ENCODE measurements around the gene RPTOR. TPM values are rescaled to one million over a fixed set of nuclear protein-coding genes. Genes with fewer than 3 reads are reported as not detected.

Gene RPTOR
- total and polyA plus RNA-seq, 12 donors, result 7.9 to 30.3 (median 25.6) TPM

GRCh38 chr17:80647746-80648145 lies 103.1 kb downstream of the RPTOR start:
- peaks cover 3 to 31% (median 22%) of the 10 kb centered on the region in 9 donors for H3K4me1 ChIP-seq
- WGBS, 2 donors, result 79% methylated on average over 6 of the region's 6 CpGs
- ATAC-seq (no peak), DNase-seq (no peak)
- H3K36me3 ChIP-seq, result peaks cover 0 to 11% (median 0%) of the 10 kb centered on the region in 9 donors
- H3K4me3 ChIP-seq, result no peak overlapping the region
- H3K9me3 ChIP-seq, result no peaks in the 10 kb centered on the region
- H3K27ac ChIP-seq, result no peak overlapping the region
- intact Hi-C loops (cut with DNase I), result no loop called here
- H3K27me3 ChIP-seq, result no peaks in the 10 kb centered on the region
- TF ChIP-seq, protein P1, sequence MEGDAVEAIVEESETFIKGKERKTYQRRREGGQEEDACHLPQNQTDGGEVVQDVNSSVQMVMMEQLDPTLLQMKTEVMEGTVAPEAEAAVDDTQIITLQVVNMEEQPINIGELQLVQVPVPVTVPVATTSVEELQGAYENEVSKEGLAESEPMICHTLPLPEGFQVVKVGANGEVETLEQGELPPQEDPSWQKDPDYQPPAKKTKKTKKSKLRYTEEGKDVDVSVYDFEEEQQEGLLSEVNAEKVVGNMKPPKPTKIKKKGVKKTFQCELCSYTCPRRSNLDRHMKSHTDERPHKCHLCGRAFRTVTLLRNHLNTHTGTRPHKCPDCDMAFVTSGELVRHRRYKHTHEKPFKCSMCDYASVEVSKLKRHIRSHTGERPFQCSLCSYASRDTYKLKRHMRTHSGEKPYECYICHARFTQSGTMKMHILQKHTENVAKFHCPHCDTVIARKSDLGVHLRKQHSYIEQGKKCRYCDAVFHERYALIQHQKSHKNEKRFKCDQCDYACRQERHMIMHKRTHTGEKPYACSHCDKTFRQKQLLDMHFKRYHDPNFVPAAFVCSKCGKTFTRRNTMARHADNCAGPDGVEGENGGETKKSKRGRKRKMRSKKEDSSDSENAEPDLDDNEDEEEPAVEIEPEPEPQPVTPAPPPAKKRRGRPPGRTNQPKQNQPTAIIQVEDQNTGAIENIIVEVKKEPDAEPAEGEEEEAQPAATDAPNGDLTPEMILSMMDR (IDR thresholded peaks at IDR 0.05), result no peak

DNA sequence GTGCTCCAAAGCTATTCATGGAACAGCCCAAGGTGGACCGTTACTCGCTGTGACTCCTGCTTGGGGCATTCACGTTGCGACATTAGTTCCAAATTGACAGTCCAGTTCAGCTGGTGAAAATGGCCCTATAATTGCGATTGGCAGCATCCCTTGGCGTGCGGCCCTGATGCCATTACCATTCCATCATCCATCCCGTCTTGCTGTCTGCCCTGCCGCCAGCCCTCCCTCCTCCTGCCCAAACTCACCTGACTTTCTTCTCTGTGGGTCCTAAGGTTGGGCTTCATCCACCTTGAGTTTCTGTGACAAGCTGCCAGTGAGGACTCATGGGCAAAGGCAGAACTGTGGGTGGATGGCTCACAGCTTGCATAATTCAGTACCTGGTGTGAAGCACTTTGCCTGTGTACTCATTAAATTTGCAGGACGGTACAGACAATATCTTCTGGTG lies 104.6 kb downstream of the RPTOR start:
- Histone ChIP-seq H3K27me3 (no peaks in the 10 kb centered on the region), H3K36me3 (no peaks in the 10 kb centered on the region), H3K4me3 (no peak overlapping the region), H3K27ac (peak overlapping the region in 7 of 10 donors; percentile 23 to 83 (median 66)), H3K4me1 (peaks cover 3 to 31% (median 22%) of the 10 kb centered on the region in 9 donors), H3K9me3 (no peaks in the 10 kb centered on the region)
- TF ChIP-seq, protein P1 (IDR thresholded peaks at IDR 0.05), result no peak
- DNase-seq (no peak), ATAC-seq (no peak)
- WGBS, 2 donors, result 89 to 91% methylated on average over 10 of the region's 10 CpGs
- intact Hi-C loops (cut with DNase I), result no loop called here

GRCh38 chr17:80649672-80650330 lies 105.2 kb downstream of the RPTOR start:
- Histone ChIP-seq H3K4me1 (peaks cover 3 to 31% (median 22%) of the 10 kb centered on the region in 9 donors), H3K4me3 (peak overlapping the region in 3 of 10 donors; percentile 1 to 16 (median 5)), H3K27ac (peak overlapping the region in 8 of 10 donors; percentile 39 to 83 (median 60)), H3K27me3 (no peaks in the 10 kb centered on the region), H3K36me3 (no peaks in the 10 kb centered on the region), H3K9me3 (peaks cover 0 to 5% (median 0%) of the 10 kb centered on the region in 11 donors)
- peak; percentile 61 to 85 for DNase-seq
- WGBS, 2 donors, result 44 to 57% methylated on average over 14 of the region's 14 CpGs
- intact Hi-C loops (cut with DNase I), result no loop called here
- ATAC-seq, result peak; percentile 86 to 97 (median 94)
- TF ChIP-seq, protein P1 (IDR thresholded peaks at IDR 0.05), result peak; percentile 12 to 74 (median 55)

GRCh38 chr17:80650331-80650672 lies 105.7 kb downstream of the RPTOR start:
- intact Hi-C loops (cut with DNase I), result no loop called here
- TF ChIP-seq, protein P1 (IDR thresholded peaks at IDR 0.05), result peak in 3 of 9 donors; percentile 2 to 9 (median 4)
- no peaks in the 10 kb centered on the region for H3K27me3 ChIP-seq
- WGBS, 2 donors, result 80 to 86% methylated on average over 8 of the region's 8 CpGs
- no peaks in the 10 kb centered on the region for H3K36me3 ChIP-seq
- peak in 3 of 8 donors; percentile 16 to 18 (median 16) for ATAC-seq
- H3K27ac ChIP-seq, result peak overlapping the region in 8 of 10 donors; percentile 39 to 83 (median 60)
- peak overlapping the region in 1 of 10 donors; percentile 16 for H3K4me3 ChIP-seq
- peaks cover 0 to 7% (median 0%) of the 10 kb centered on the region in 11 donors for H3K9me3 ChIP-seq
- no peak for DNase-seq
- peaks cover 3 to 31% (median 22%) of the 10 kb centered on the region in 9 donors for H3K4me1 ChIP-seq
